GM18502 (cell line): ENCODE measurements around the gene MT4.

Experiments used
- ATAC-seq: cut with Tn5 transposase; IDR thresholded peaks from one replicate; pipeline ENCODE4 v1.9.1; 2021; ENCODE audit warnings: mild to moderate bottlenecking; ENCODE audit not compliant: unreplicated experiment, poor library complexity

The MT4 gene

GRCh38 chr16:56600398-56600999 is 35.6 kb downstream of the MT4 start:
- no peak for ATAC-seq

GRCh38 chr16:56601325-56601724 is 36.5 kb downstream of the MT4 start:
- no peak for ATAC-seq

- no peak for ATAC-seq
These were observed 38.7 kb downstream of the MT4 start for GRCh38 chr16:56603589-56603988.

- no peak for ATAC-seq
These were observed 40.1 kb downstream of the MT4 start for GRCh38 chr16:56604966-56605365.

GRCh38 chr16:56605475-56605874 is 40.6 kb downstream of the MT4 start:
- ATAC-seq: no peak

- no peak for ATAC-seq
These were observed 41.2 kb downstream of the MT4 start for GRCh38 chr16:56606071-56606475.

GRCh38 chr16:56606476-56607108 is 41.7 kb downstream of the MT4 start:
- ATAC-seq: no peak

GRCh38 chr16:56607109-56607618 is 42.3 kb downstream of the MT4 start:
- no peak for ATAC-seq

- ATAC-seq: no peak
These were observed 42.8 kb downstream of the MT4 start for GRCh38 chr16:56607675-56608042.

- peak; percentile 91 for ATAC-seq
These were observed 43.4 kb downstream of the MT4 start, which contains the start of gene MT2A for GRCh38 chr16:56608043-56608875. Gene MT2A (plus strand): TSS chr16:56608584. CDS start chr16:56608656, 72 bp downstream.

GRCh38 chr16:56608876-56609462 is 44.1 kb downstream of the MT4 start:
- ATAC-seq: no peak

GRCh38 chr16:56609463-56609921 is 44.6 kb downstream of the MT4 start:
- no peak for ATAC-seq

- ATAC-seq: no peak
These were observed 45.2 kb downstream of the MT4 start for GRCh38 chr16:56610017-56610608.

- no peak for ATAC-seq
These were observed 45.8 kb downstream of the MT4 start for GRCh38 chr16:56610609-56611111.

- no peak for ATAC-seq
These were observed 46.5 kb downstream of the MT4 start for GRCh38 chr16:56611281-56611833.

GRCh38 chr16:56613706-56614105 is 48.8 kb downstream of the MT4 start:
- ATAC-seq: no peak

GRCh38 chr16:56614549-56614991 is 49.7 kb downstream of the MT4 start:
- ATAC-seq: no peak

GRCh38 chr16:56615353-56615752 is 50.5 kb downstream of the MT4 start:
- ATAC-seq: no peak

GRCh38 chr16:56616608-56617211 is 51.8 kb downstream of the MT4 start:
- ATAC-seq: no peak
